Measurements from ENCODE around the gene SMARCA2.

SMARCA2 gene

GRCh38 chr9:2014696-2015580 lies at the start of gene SMARCA2:
TSS of gene SMARCA2 (plus strand) at chr9:2015347. CDS start at chr9:2029023, 13,676 bp downstream.
- H3K36me3 ChIP-seq (ENCODE audit: control insufficient read depth, insufficient read depth, low read length), result no peaks in the 10 kb centered on the region
- no peaks in the 10 kb centered on the region for H3K9me3 ChIP-seq (ENCODE audit: control insufficient read depth, insufficient read depth, low read length)
- no peak within 1 kb of the TSS for H3K27ac ChIP-seq (ENCODE audit: low read length)
- H3K27me3 ChIP-seq (ENCODE audit: control insufficient read depth, insufficient read depth, low read length), result peaks cover 10% of the 10 kb centered on the region; the same call in 1 of the 2 replicates
- no peak for DNase-seq (ENCODE audit: low read depth, low spot score)
- WGBS (ENCODE audit: insufficient coverage, insufficient read length), result no CpG with 5 or more reads among the region's 71 CpGs
- peak within 1 kb of the TSS; percentile 65 for H3K4me3 ChIP-seq (ENCODE audit: low read length)
- H3K4me1 ChIP-seq (ENCODE audit: control insufficient read depth, insufficient read depth, low read length), result no peaks in the 10 kb centered on the region

DNA sequence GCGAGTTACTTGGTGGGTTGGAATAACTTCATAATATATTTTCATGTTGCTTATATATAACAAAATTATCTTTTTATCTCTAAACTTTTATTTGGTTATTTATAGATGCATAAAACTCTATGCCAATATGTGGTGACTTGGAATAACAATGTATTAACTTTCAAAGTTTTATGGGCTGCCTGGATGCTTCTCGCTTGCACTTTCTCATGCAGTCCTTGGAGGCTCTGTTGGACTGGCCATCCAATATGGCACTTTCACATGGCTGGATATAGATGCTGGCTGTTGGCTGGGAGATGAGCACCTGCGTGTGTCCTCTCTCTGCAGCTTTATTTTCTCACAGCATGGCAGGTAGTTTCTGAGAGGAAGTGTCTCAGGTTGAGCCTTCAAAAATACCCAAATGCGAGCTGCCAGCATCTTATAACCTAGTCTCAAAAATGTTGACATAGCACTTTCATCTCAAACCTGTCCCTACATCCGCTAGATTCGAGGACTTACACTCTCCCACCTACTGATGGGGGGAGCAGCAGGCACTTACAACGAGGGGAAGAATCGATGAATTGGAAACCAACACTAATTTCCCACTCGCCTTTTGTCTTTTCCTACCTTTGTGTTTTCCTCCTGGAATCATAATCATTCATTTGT lies 48.3 kb upstream of the SMARCA2 start:
- no peak for DNase-seq (ENCODE audit: low read depth, low spot score)
- Histone ChIP-seq H3K4me3 (ENCODE audit: low read length) (no peak overlapping the region), H3K9me3 (ENCODE audit: control insufficient read depth, insufficient read depth, low read length) (no peaks in the 10 kb centered on the region), H3K27ac (ENCODE audit: low read length) (no peak overlapping the region), H3K4me1 (ENCODE audit: control insufficient read depth, insufficient read depth, low read length) (no peaks in the 10 kb centered on the region), H3K27me3 (ENCODE audit: control insufficient read depth, insufficient read depth, low read length) (no peaks in the 10 kb centered on the region), H3K36me3 (ENCODE audit: control insufficient read depth, insufficient read depth, low read length) (no peaks in the 10 kb centered on the region)
- whole genome bisulfite sequencing (ENCODE audit: insufficient coverage, insufficient read length), result no CpG with 5 or more reads among the region's 9 CpGs

DNA sequence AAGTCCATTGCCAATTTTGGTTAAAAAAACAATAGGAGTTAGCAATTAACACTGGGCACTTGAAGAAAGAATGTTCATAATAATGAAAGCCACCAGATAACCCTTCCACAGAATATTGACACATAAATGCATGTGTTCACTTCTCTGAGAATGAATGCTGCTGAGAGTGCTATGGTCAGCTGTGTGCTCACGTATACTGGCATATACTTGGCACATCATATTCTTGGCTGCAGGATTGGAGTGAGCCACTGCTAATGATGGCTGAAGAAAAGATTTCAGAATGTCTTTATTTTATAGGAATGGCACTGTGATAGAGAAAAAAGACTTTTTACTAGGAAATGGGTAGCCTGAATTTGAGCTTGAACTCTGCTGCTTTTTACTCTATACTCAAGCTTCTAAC lies 46.0 kb upstream of the SMARCA2 start:
- Histone ChIP-seq H3K27ac (ENCODE audit: low read length) (no peak overlapping the region), H3K27me3 (ENCODE audit: control insufficient read depth, insufficient read depth, low read length) (no peaks in the 10 kb centered on the region), H3K9me3 (ENCODE audit: control insufficient read depth, insufficient read depth, low read length) (peaks cover 2% of the 10 kb centered on the region; the same call in 1 of the 2 replicates), H3K36me3 (ENCODE audit: control insufficient read depth, insufficient read depth, low read length) (no peaks in the 10 kb centered on the region), H3K4me1 (ENCODE audit: control insufficient read depth, insufficient read depth, low read length) (no peaks in the 10 kb centered on the region), H3K4me3 (ENCODE audit: low read length) (no peak overlapping the region)
- DNase-seq (ENCODE audit: low read depth, low spot score), result no peak
- WGBS (ENCODE audit: insufficient coverage, insufficient read length), result no CpG with 5 or more reads among the region's 1 CpG

DNA sequence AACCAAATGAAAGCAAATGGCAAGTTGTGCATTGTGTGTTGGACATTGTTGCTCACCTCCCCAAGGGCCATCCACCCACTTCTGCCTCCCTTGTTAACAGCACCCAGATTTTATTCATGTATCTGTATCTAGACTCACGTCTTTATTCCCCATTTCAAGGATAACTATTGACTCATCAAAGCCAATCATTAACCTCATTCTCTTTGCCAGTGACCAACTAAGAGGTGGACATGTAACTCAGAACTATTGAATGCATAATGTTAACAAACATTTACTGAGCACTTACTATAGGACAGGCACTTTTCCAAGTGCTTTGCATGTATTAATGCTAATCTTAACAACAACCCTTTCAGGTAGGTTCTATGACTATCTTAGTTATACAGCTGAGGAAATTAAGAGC lies 45.2 kb upstream of the SMARCA2 start:
- WGBS (ENCODE audit: insufficient coverage, insufficient read length), result no CpG with 5 or more reads among the region's 1 CpG
- H3K27ac ChIP-seq (ENCODE audit: low read length), result no peak overlapping the region
- peaks cover 2% of the 10 kb centered on the region; the same call in 1 of the 2 replicates for H3K9me3 ChIP-seq (ENCODE audit: control insufficient read depth, insufficient read depth, low read length)
- no peak overlapping the region for H3K4me3 ChIP-seq (ENCODE audit: low read length)
- no peaks in the 10 kb centered on the region for H3K27me3 ChIP-seq (ENCODE audit: control insufficient read depth, insufficient read depth, low read length)
- no peak for DNase-seq (ENCODE audit: low read depth, low spot score)
- no peaks in the 10 kb centered on the region for H3K36me3 ChIP-seq (ENCODE audit: control insufficient read depth, insufficient read depth, low read length)
- no peaks in the 10 kb centered on the region for H3K4me1 ChIP-seq (ENCODE audit: control insufficient read depth, insufficient read depth, low read length)

DNA sequence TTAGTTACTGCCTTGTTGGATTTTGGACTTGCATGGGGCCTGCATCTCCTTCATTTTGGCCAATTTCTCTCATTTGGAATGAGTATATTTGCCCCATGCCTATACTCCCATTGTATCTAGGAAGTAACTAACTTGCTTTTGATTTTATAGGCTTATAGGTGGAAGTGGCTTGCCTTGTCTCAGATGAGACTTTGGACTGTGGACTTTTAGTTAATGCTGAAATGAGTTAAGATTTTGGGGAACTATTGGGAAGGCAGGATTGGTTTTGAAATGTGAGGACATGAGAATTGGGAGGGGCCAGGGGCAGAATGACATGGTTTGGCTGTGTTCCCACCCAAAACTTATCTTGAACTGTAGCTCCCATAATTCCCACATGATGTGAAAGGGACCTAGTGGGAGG lies 42.5 kb upstream of the SMARCA2 start:
- Histone ChIP-seq H3K36me3 (ENCODE audit: control insufficient read depth, insufficient read depth, low read length) (no peaks in the 10 kb centered on the region), H3K4me1 (ENCODE audit: control insufficient read depth, insufficient read depth, low read length) (no peaks in the 10 kb centered on the region), H3K27ac (ENCODE audit: low read length) (no peak overlapping the region), H3K27me3 (ENCODE audit: control insufficient read depth, insufficient read depth, low read length) (no peaks in the 10 kb centered on the region), H3K4me3 (ENCODE audit: low read length) (no peak overlapping the region), H3K9me3 (ENCODE audit: control insufficient read depth, insufficient read depth, low read length) (peaks cover 2% of the 10 kb centered on the region; the same call in 1 of the 2 replicates)
- no peak for DNase-seq (ENCODE audit: low read depth, low spot score)

DNA sequence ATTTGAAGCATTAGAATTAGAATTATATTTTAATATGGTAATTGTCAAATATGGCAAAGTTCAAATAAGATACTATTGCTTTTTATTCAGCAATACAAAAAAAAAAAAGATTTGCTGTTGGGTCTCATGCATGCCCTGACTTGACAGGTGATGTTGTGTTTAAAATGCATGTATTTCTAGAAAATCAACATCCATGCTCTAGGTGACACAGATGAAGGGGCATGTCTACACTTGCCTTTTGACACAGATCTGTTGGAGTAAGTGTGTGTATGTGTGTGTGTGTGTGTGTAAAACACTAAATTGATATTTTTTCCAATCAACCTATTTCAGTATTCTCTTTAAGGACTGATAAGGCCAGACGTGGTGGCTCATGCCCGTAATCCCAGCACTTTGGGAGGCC lies 38.1 kb upstream of the SMARCA2 start:
- Histone ChIP-seq H3K9me3 (ENCODE audit: control insufficient read depth, insufficient read depth, low read length) (peaks cover 2% of the 10 kb centered on the region; the same call in 1 of the 2 replicates), H3K4me1 (ENCODE audit: control insufficient read depth, insufficient read depth, low read length) (no peaks in the 10 kb centered on the region), H3K36me3 (ENCODE audit: control insufficient read depth, insufficient read depth, low read length) (no peaks in the 10 kb centered on the region), H3K27ac (ENCODE audit: low read length) (no peak overlapping the region), H3K4me3 (ENCODE audit: low read length) (no peak overlapping the region), H3K27me3 (ENCODE audit: control insufficient read depth, insufficient read depth, low read length) (no peaks in the 10 kb centered on the region)
- no peak for DNase-seq (ENCODE audit: low read depth, low spot score)
- WGBS (ENCODE audit: insufficient coverage, insufficient read length), result no CpG with 5 or more reads among the region's 2 CpGs

DNA sequence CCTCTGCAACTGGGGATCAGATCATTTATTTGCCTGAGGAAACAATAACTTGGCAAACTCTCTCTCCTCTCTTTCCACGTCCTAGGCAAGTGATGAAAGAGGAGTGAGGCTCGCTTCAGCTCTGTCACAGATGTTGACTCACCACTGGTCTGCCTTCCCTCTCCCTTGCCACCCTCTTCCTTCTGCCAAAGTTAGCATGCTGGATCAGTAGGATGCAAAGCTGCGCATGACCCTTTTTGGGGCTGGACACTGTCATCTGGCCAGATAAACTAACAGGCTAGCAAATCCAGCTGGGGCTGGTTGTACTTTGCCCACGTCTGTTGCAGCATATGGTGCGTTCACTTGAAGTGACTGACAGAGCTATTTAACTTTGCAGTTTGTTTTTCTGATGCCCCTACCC lies 36.2 kb upstream of the SMARCA2 start:
- no peak overlapping the region for H3K4me3 ChIP-seq (ENCODE audit: low read length)
- H3K4me1 ChIP-seq (ENCODE audit: control insufficient read depth, insufficient read depth, low read length), result no peaks in the 10 kb centered on the region
- no peaks in the 10 kb centered on the region for H3K27me3 ChIP-seq (ENCODE audit: control insufficient read depth, insufficient read depth, low read length)
- H3K27ac ChIP-seq (ENCODE audit: low read length), result no peak overlapping the region
- no peak for DNase-seq (ENCODE audit: low read depth, low spot score)
- H3K36me3 ChIP-seq (ENCODE audit: control insufficient read depth, insufficient read depth, low read length), result no peaks in the 10 kb centered on the region
- WGBS (ENCODE audit: insufficient coverage, insufficient read length), result no CpG with 5 or more reads among the region's 5 CpGs
- H3K9me3 ChIP-seq (ENCODE audit: control insufficient read depth, insufficient read depth, low read length), result no peaks in the 10 kb centered on the region

DNA sequence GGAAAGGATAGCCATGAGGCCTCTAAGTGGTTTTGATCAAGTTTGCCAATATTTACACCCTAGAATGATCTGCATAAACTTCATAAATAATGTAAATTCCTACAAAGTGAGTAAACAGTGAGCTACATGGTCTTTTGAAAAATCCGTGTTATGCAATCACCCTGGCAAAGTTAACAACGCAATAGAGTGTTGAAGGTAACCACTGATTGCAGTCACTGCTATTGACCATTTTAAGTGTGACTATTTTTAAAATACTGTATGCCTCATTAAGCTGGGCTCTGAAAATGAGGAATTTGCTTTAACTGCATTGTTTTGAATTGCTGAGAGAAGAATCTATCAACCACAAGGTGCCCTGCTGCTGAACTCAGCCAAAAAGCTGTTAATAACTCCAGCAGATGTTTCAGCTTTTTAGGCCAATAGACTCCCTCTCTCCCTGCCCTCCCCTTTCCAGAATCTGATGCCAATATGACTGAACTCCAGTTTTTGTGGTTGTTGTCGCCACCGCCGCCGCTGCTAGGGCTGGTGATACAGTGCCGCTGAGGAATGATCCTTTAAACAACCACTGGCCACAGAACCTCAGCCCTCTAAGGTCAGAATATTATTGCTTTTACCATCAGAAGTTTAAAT lies 35.3 kb upstream of the SMARCA2 start:
- H3K4me1 ChIP-seq (ENCODE audit: control insufficient read depth, insufficient read depth, low read length), result no peaks in the 10 kb centered on the region
- no peaks in the 10 kb centered on the region for H3K36me3 ChIP-seq (ENCODE audit: control insufficient read depth, insufficient read depth, low read length)
- no peak for DNase-seq (ENCODE audit: low read depth, low spot score)
- no peak overlapping the region for H3K27ac ChIP-seq (ENCODE audit: low read length)
- H3K9me3 ChIP-seq (ENCODE audit: control insufficient read depth, insufficient read depth, low read length), result no peaks in the 10 kb centered on the region
- no CpG with 5 or more reads among the region's 7 CpGs for WGBS (ENCODE audit: insufficient coverage, insufficient read length)
- H3K4me3 ChIP-seq (ENCODE audit: low read length), result no peak overlapping the region
- no peaks in the 10 kb centered on the region for H3K27me3 ChIP-seq (ENCODE audit: control insufficient read depth, insufficient read depth, low read length)

- Histone ChIP-seq H3K4me3 (ENCODE audit: low read length) (no peak overlapping the region), H3K27me3 (ENCODE audit: control insufficient read depth, insufficient read depth, low read length) (no peaks in the 10 kb centered on the region), H3K9me3 (ENCODE audit: control insufficient read depth, insufficient read depth, low read length) (no peaks in the 10 kb centered on the region), H3K27ac (ENCODE audit: low read length) (no peak overlapping the region), H3K36me3 (ENCODE audit: control insufficient read depth, insufficient read depth, low read length) (no peaks in the 10 kb centered on the region), H3K4me1 (ENCODE audit: control insufficient read depth, insufficient read depth, low read length) (no peaks in the 10 kb centered on the region)
- no peak for DNase-seq (ENCODE audit: low read depth, low spot score)
- WGBS (ENCODE audit: insufficient coverage, insufficient read length), result no CpG with 5 or more reads among the region's 1 CpG
These were observed 34.8 kb upstream of the SMARCA2 start for GRCh38 chr9:1980387-1980786.

DNA sequence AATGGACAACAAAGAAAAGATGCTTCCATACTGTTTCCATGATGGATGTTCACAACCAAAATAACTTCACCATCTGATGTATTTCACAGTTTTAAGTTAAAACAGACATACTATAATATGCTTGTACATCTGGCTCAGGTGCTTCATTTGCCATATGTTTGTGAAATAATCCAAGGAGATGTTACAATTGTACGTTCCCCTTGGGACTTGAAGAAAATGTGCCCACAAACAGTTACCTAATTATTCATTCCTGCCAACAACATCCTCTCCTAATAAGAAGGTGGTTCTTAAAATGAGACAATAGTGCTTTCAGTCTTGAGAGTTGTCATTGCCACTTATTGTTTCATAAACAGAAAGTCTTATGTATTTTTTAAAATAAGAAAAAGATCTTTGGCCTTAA lies 33.1 kb upstream of the SMARCA2 start:
- DNase-seq (ENCODE audit: low read depth, low spot score), result no peak
- Histone ChIP-seq H3K27ac (ENCODE audit: low read length) (no peak overlapping the region), H3K9me3 (ENCODE audit: control insufficient read depth, insufficient read depth, low read length) (no peaks in the 10 kb centered on the region), H3K4me1 (ENCODE audit: control insufficient read depth, insufficient read depth, low read length) (no peaks in the 10 kb centered on the region), H3K4me3 (ENCODE audit: low read length) (no peak overlapping the region), H3K36me3 (ENCODE audit: control insufficient read depth, insufficient read depth, low read length) (no peaks in the 10 kb centered on the region), H3K27me3 (ENCODE audit: control insufficient read depth, insufficient read depth, low read length) (no peaks in the 10 kb centered on the region)
- WGBS (ENCODE audit: insufficient coverage, insufficient read length), result no CpG with 5 or more reads among the region's 1 CpG
